WTC11 (cell line): ENCODE measurements around the gene PXK. TPM values are rescaled to one million over a fixed set of nuclear protein-coding genes. Genes with fewer than 3 reads are reported as not detected.

ENCODE experiments used
- ATAC-seq: fragments of 200-7000 bp; cut with Tn5 transposase; 2 replicates; pipeline ENCODE4 v1.10.0; 2021; ENCODE audit warnings: mild to moderate bottlenecking, moderate library complexity
- CTCF ChIA-PET: fragments of 300-600 bp; sonication (Branson Sonifier 250); formaldehyde crosslinking; loops from one replicate; lab custom pipeline; 2021; ENCODE audit warnings: antibody characterized with exemption; lab: Charles Lee
- POLR2A ChIA-PET: fragments of 350-600 bp; sonication (Branson Sonifier 250); formaldehyde crosslinking; loops from one replicate; lab custom pipeline; 2021; ENCODE audit warnings: antibody characterized with exemption; lab: Charles Lee
- DNase-seq: peaks from one replicate; pipeline ENCODE4 v3.0.0; 2021; ENCODE audit warnings: low spot score
- H3K27ac Mint-ChIP-seq: 2 replicates; pipeline ENCODE4 v1.8.0; 2021; ENCODE audit warnings: mixed read lengths
- H3K27me3 Mint-ChIP-seq: 2 replicates; pipeline ENCODE4 v1.8.0; 2021; ENCODE audit warnings: low read depth, mild to moderate bottlenecking, moderate library complexity, mixed read lengths
- H3K36me3 Mint-ChIP-seq: 2 replicates; pipeline ENCODE4 v1.8.0; 2021; ENCODE audit warnings: mixed read lengths
- H3K4me1 Mint-ChIP-seq: 2 replicates; pipeline ENCODE4 v1.8.0; 2022; ENCODE audit warnings: mixed read lengths
- H3K4me3 Mint-ChIP-seq: 2 replicates; pipeline ENCODE4 v1.8.0; 2021; ENCODE audit warnings: mild to moderate bottlenecking, moderate library complexity, mixed read lengths
- H3K9me3 Mint-ChIP-seq: 2 replicates; pipeline ENCODE4 v1.8.0; 2021; ENCODE audit warnings: mixed read lengths
- FOXK1 ChIP-seq: sonication (generic); formaldehyde crosslinking; IDR thresholded peaks from 2 replicates; pipeline ENCODE4 v1.8.0; 2022; ENCODE audit warnings: mild to moderate bottlenecking, moderate library complexity, missing genetic modification reagents
- KAT7 ChIP-seq: sonication (generic); formaldehyde crosslinking; IDR thresholded peaks from 2 replicates; pipeline ENCODE4 v1.8.1; 2023; ENCODE audit warnings: missing genetic modification reagents, mild to moderate bottlenecking, borderline replicate concordance
- NFYB ChIP-seq: sonication (generic); formaldehyde crosslinking; conservative IDR thresholded peaks from 2 replicates; pipeline ENCODE4 v1.8.0; 2022; ENCODE audit warnings: low read depth, missing genetic modification reagents
- NR3C1 ChIP-seq: sonication (generic); formaldehyde crosslinking; conservative IDR thresholded peaks from 2 replicates; pipeline ENCODE4 v1.8.1; 2023; ENCODE audit warnings: low read depth, mild to moderate bottlenecking, missing genetic modification reagents
- RELA ChIP-seq: sonication (generic); formaldehyde crosslinking; IDR thresholded peaks from 2 replicates; pipeline ENCODE4 v1.8.1; 2022; ENCODE audit warnings: missing genetic modification reagents, mild to moderate bottlenecking, borderline replicate concordance
- RORB ChIP-seq: fragments of 250-450 bp; sonication (Bioruptor Pico); IDR thresholded peaks from 2 replicates; pipeline ENCODE4 v1.9.0; 2021; ENCODE audit warnings: mild to moderate bottlenecking
- SMAD3 ChIP-seq: sonication (generic); formaldehyde crosslinking; IDR thresholded peaks from 2 replicates; pipeline ENCODE4 v1.8.0; 2022; ENCODE audit warnings: missing genetic modification reagents, mild to moderate bottlenecking, borderline replicate concordance
- TEAD4 ChIP-seq: sonication (generic); formaldehyde crosslinking; IDR thresholded peaks from 2 replicates; pipeline ENCODE4 v1.8.0; 2022; ENCODE audit warnings: mild to moderate bottlenecking, missing genetic modification reagents
- TP53 ChIP-seq: sonication (generic); formaldehyde crosslinking; IDR thresholded peaks from 2 replicates; pipeline ENCODE4 v1.8.1; 2023; ENCODE audit warnings: mild to moderate bottlenecking, missing genetic modification reagents
- ZNF317 ChIP-seq: sonication (generic); formaldehyde crosslinking; IDR thresholded peaks from 2 replicates; pipeline ENCODE4 v1.8.1; 2023; ENCODE audit warnings: low read depth, mild to moderate bottlenecking, moderate library complexity, missing genetic modification reagents, borderline replicate concordance
- total RNA-seq: library from RNA; stranded (reverse); gene quantifications from 3 replicates; pipeline ENCODE4 v1.2.3, GENCODE V29; 2021
- TF ChIP-seq, protein P1 (sequence below): fragments of 200-600 bp; IDR thresholded peaks from 2 replicates; pipeline ENCODE4 v1.8.0; 2022; ENCODE audit warnings: antibody characterized with exemption
- TF ChIP-seq, protein P2 (sequence below): fragments of 250-450 bp; sonication (Bioruptor Pico); IDR thresholded peaks from 2 replicates; pipeline ENCODE4 v1.9.0; 2021; ENCODE audit warnings: mild to moderate bottlenecking
- TF ChIP-seq, protein P3 (sequence below): sonication (generic); formaldehyde crosslinking; IDR thresholded peaks from 2 replicates; pipeline ENCODE4 v1.8.0; 2022; ENCODE audit warnings: mild to moderate bottlenecking, missing genetic modification reagents
- TF ChIP-seq, protein P4 (sequence below): sonication (generic); formaldehyde crosslinking; IDR thresholded peaks from 2 replicates; pipeline ENCODE4 v1.8.0; 2022; ENCODE audit warnings: missing genetic modification reagents
- TF ChIP-seq, protein P5 (sequence below): sonication (generic); formaldehyde crosslinking; IDR thresholded peaks from 2 replicates; pipeline ENCODE4 v1.8.1; 2023; ENCODE audit warnings: mild to moderate bottlenecking, missing genetic modification reagents, borderline replicate concordance
- TF ChIP-seq, protein P6 (sequence below): sonication (generic); formaldehyde crosslinking; IDR thresholded peaks from 2 replicates; pipeline ENCODE4 v1.8.1; 2022; ENCODE audit warnings: mild to moderate bottlenecking, moderate library complexity, missing genetic modification reagents
- TF ChIP-seq, protein P7 (sequence below): sonication (generic); formaldehyde crosslinking; conservative IDR thresholded peaks from 2 replicates; pipeline ENCODE4 v1.8.1; 2022; ENCODE audit warnings: mild to moderate bottlenecking, missing genetic modification reagents

The PXK gene
- total RNA-seq, 1 experiment from 2014 or later = 9.4 TPM

DNA sequence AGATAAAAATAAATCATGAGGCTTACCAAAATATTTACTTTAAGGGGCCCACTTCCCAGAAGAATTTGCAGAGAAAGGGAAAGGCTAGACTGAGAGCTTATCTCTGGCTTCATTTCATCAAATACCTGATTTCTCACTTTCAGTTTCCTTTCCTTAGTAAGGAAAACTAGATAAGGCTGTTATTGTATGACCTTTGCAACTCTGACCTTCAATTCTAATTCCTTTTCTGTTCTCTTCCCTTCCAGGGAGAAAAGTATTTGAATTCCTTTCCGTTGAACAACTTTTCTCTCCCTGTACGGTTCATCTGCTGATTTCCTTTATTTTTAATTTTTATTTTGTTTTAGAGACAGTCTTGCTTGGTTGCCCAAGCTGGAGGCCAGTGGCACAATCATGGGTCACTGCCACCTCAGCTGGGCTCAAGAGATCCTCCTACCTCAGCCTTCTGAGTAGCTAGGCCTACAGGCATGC lies 7.1 kb upstream of the PXK start:
- DNase-seq (no peak), ATAC-seq (no peak)
- Mint-ChIP-seq H3K36me3 (no peaks in the 10 kb centered on the region), H3K27me3 (peaks cover 3% of the 10 kb centered on the region), H3K4me1 (peaks cover 33% of the 10 kb centered on the region), H3K9me3 (no peaks in the 10 kb centered on the region), H3K4me3 (no peak overlapping the region), H3K27ac (no peak overlapping the region)
- no peak for TF ChIP-seq NR3C1
- TF ChIP-seq TEAD4 (CRISPR knock-in tag) = no peak
- TF ChIP-seq ZNF317 (CRISPR knock-in tag) = no peak
- no peak for TF ChIP-seq TP53 (CRISPR knock-in tag)
- no peak for TF ChIP-seq RELA (CRISPR knock-in tag)
- TF ChIP-seq, protein P1, sequence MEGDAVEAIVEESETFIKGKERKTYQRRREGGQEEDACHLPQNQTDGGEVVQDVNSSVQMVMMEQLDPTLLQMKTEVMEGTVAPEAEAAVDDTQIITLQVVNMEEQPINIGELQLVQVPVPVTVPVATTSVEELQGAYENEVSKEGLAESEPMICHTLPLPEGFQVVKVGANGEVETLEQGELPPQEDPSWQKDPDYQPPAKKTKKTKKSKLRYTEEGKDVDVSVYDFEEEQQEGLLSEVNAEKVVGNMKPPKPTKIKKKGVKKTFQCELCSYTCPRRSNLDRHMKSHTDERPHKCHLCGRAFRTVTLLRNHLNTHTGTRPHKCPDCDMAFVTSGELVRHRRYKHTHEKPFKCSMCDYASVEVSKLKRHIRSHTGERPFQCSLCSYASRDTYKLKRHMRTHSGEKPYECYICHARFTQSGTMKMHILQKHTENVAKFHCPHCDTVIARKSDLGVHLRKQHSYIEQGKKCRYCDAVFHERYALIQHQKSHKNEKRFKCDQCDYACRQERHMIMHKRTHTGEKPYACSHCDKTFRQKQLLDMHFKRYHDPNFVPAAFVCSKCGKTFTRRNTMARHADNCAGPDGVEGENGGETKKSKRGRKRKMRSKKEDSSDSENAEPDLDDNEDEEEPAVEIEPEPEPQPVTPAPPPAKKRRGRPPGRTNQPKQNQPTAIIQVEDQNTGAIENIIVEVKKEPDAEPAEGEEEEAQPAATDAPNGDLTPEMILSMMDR = no peak
- TF ChIP-seq, protein P2, sequence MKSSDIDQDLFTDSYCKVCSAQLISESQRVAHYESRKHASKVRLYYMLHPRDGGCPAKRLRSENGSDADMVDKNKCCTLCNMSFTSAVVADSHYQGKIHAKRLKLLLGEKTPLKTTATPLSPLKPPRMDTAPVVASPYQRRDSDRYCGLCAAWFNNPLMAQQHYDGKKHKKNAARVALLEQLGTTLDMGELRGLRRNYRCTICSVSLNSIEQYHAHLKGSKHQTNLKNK = no peak
- TF ChIP-seq FOXK1 (CRISPR knock-in tag) = no peak
- TF ChIP-seq, protein P3, sequence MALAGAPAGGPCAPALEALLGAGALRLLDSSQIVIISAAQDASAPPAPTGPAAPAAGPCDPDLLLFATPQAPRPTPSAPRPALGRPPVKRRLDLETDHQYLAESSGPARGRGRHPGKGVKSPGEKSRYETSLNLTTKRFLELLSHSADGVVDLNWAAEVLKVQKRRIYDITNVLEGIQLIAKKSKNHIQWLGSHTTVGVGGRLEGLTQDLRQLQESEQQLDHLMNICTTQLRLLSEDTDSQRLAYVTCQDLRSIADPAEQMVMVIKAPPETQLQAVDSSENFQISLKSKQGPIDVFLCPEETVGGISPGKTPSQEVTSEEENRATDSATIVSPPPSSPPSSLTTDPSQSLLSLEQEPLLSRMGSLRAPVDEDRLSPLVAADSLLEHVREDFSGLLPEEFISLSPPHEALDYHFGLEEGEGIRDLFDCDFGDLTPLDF (CRISPR knock-in tag) = no peak
- TF ChIP-seq, protein P4, sequence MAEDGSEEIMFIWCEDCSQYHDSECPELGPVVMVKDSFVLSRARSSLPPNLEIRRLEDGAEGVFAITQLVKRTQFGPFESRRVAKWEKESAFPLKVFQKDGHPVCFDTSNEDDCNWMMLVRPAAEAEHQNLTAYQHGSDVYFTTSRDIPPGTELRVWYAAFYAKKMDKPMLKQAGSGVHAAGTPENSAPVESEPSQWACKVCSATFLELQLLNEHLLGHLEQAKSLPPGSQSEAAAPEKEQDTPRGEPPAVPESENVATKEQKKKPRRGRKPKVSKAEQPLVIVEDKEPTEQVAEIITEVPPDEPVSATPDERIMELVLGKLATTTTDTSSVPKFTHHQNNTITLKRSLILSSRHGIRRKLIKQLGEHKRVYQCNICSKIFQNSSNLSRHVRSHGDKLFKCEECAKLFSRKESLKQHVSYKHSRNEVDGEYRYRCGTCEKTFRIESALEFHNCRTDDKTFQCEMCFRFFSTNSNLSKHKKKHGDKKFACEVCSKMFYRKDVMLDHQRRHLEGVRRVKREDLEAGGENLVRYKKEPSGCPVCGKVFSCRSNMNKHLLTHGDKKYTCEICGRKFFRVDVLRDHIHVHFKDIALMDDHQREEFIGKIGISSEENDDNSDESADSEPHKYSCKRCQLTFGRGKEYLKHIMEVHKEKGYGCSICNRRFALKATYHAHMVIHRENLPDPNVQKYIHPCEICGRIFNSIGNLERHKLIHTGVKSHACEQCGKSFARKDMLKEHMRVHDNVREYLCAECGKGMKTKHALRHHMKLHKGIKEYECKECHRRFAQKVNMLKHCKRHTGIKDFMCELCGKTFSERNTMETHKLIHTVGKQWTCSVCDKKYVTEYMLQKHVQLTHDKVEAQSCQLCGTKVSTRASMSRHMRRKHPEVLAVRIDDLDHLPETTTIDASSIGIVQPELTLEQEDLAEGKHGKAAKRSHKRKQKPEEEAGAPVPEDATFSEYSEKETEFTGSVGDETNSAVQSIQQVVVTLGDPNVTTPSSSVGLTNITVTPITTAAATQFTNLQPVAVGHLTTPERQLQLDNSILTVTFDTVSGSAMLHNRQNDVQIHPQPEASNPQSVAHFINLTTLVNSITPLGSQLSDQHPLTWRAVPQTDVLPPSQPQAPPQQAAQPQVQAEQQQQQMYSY = no peak
- TF ChIP-seq KAT7 (CRISPR knock-in tag) = no peak
- no peak for TF ChIP-seq NFYB (CRISPR knock-in tag)
- TF ChIP-seq, protein P5, sequence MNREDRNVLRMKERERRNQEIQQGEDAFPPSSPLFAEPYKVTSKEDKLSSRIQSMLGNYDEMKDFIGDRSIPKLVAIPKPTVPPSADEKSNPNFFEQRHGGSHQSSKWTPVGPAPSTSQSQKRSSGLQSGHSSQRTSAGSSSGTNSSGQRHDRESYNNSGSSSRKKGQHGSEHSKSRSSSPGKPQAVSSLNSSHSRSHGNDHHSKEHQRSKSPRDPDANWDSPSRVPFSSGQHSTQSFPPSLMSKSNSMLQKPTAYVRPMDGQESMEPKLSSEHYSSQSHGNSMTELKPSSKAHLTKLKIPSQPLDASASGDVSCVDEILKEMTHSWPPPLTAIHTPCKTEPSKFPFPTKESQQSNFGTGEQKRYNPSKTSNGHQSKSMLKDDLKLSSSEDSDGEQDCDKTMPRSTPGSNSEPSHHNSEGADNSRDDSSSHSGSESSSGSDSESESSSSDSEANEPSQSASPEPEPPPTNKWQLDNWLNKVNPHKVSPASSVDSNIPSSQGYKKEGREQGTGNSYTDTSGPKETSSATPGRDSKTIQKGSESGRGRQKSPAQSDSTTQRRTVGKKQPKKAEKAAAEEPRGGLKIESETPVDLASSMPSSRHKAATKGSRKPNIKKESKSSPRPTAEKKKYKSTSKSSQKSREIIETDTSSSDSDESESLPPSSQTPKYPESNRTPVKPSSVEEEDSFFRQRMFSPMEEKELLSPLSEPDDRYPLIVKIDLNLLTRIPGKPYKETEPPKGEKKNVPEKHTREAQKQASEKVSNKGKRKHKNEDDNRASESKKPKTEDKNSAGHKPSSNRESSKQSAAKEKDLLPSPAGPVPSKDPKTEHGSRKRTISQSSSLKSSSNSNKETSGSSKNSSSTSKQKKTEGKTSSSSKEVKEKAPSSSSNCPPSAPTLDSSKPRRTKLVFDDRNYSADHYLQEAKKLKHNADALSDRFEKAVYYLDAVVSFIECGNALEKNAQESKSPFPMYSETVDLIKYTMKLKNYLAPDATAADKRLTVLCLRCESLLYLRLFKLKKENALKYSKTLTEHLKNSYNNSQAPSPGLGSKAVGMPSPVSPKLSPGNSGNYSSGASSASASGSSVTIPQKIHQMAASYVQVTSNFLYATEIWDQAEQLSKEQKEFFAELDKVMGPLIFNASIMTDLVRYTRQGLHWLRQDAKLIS (CRISPR knock-in tag) = no peak
- TF ChIP-seq RORB (CRISPR knock-in tag) = no peak
- TF ChIP-seq, protein P6, sequence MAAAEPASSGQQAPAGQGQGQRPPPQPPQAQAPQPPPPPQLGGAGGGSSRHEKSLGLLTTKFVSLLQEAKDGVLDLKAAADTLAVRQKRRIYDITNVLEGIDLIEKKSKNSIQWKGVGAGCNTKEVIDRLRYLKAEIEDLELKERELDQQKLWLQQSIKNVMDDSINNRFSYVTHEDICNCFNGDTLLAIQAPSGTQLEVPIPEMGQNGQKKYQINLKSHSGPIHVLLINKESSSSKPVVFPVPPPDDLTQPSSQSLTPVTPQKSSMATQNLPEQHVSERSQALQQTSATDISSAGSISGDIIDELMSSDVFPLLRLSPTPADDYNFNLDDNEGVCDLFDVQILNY (CRISPR knock-in tag) = no peak
- no peak for TF ChIP-seq SMAD3 (CRISPR knock-in tag)
- TF ChIP-seq, protein P7, sequence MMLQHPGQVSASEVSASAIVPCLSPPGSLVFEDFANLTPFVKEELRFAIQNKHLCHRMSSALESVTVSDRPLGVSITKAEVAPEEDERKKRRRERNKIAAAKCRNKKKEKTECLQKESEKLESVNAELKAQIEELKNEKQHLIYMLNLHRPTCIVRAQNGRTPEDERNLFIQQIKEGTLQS (CRISPR knock-in tag) = no peak
- ChIA-PET CTCF (interaction anchor here (1.0 to 3.1 kb wide), 7 partner anchors 20 to 305 kb away, joined by 3 to 17 read pairs (median 3); partner anchors contain the start of genes HTD2 and RPP14), POLR2A (interaction anchor here (0.6 to 0.7 kb wide), 2 partner anchors 100 to 130 kb away, joined by 4 read pairs; no protein-coding TSS in a partner anchor)
